Colonic mucosa (tissue), 4 donors: ENCODE measurements around the gene SPIRE1. TPM values are rescaled to one million over a fixed set of nuclear protein-coding genes. Genes with fewer than 3 reads are reported as not detected.

Experiments used
- DNase-seq: peaks from one replicate; pipeline ENCODE4 v3.0.0-alpha.2; 2020
- H3K27ac ChIP-seq: fragments of 200-600 bp; one replicate; pipeline ENCODE4 v1.8.0; 2021
- H3K27me3 ChIP-seq: fragments of 200-600 bp; one replicate; pipeline ENCODE4 v1.8.0; 2021
- H3K36me3 ChIP-seq: fragments of 200-600 bp; one replicate; pipeline ENCODE4 v1.8.0; 2021
- H3K4me1 ChIP-seq: fragments of 200-600 bp; one replicate; pipeline ENCODE4 v1.8.0; 2021; ENCODE audit warnings: mild to moderate bottlenecking
- H3K4me3 ChIP-seq: fragments of 200-600 bp; one replicate; pipeline ENCODE4 v1.8.0; 2021
- H3K9ac ChIP-seq, 2 donors: one replicate each; pipeline ENCODE4 v1.7.0; 2013; ENCODE audit warnings: control low read depth in 2 of 2, low read depth in 2 of 2, low read length in 2 of 2
- H3K9me3 ChIP-seq: fragments of 200-600 bp; one replicate; pipeline ENCODE4 v1.8.0; 2021
- intact Hi-C: fragments of 100-400 bp; cut with DNase I; formaldehyde crosslinking; loops from one replicate; pipeline ENCODE4 v1.14.1; 2022
- total RNA-seq, 2 donors: library from RNA; stranded (reverse); fragmentation: NEBNext Ultra II Directional in 1 of 2; extraction: Animal tissue kit (Norgen Biotek cat#: 25700) in 1 of 2; gene quantifications; one replicate each; pipeline ENCODE4 v1.2.1, GENCODE V29; 2021
- TF ChIP-seq, protein P1 (sequence below): fragments of 200-600 bp; IDR thresholded peaks from one replicate; pipeline ENCODE4 v1.8.0; 2022; ENCODE audit warnings: antibody characterized with exemption, mild to moderate bottlenecking
- donor health status: healthy.
- donor health status: DM: no; HTN: no; CAD: no.
- donor health status: DM: no; HTN: no; CAD: no.

The SPIRE1 gene
- total RNA-seq, 2 donors from 2014 or later, result 2.7 to 9.0 TPM

DNA sequence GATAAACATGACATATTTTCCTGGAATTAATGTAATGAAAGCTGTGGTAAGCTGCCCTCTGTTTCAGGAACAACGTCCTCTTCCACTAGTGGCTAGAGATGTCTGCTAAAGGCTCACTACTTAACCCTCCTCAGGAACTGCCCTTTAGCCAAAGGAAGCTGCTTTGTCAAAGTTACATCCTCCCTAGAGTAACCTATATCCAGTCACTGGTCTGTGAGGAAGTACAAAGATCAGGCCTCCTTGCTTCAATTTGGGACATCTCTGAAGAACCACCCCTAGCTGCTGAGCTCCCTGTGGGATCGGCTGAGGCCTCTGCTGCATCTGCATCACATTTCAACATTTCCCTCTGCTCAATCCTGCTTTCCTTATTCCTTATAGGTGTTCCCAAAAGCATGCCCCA is 142.4 kb downstream of the SPIRE1 start:
- DNase-seq, result no peak
- H3K9ac ChIP-seq, result no peak overlapping the region
- no peak overlapping the region for H3K27ac ChIP-seq
- no peaks in the 10 kb centered on the region for H3K4me1 ChIP-seq
- TF ChIP-seq, protein P1, sequence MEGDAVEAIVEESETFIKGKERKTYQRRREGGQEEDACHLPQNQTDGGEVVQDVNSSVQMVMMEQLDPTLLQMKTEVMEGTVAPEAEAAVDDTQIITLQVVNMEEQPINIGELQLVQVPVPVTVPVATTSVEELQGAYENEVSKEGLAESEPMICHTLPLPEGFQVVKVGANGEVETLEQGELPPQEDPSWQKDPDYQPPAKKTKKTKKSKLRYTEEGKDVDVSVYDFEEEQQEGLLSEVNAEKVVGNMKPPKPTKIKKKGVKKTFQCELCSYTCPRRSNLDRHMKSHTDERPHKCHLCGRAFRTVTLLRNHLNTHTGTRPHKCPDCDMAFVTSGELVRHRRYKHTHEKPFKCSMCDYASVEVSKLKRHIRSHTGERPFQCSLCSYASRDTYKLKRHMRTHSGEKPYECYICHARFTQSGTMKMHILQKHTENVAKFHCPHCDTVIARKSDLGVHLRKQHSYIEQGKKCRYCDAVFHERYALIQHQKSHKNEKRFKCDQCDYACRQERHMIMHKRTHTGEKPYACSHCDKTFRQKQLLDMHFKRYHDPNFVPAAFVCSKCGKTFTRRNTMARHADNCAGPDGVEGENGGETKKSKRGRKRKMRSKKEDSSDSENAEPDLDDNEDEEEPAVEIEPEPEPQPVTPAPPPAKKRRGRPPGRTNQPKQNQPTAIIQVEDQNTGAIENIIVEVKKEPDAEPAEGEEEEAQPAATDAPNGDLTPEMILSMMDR, result no peak
- H3K36me3 ChIP-seq, result no peaks in the 10 kb centered on the region
- intact Hi-C loops, result no loop called here
- no peaks in the 10 kb centered on the region for H3K27me3 ChIP-seq
- H3K4me3 ChIP-seq, result no peak overlapping the region
- H3K9me3 ChIP-seq, result no peaks in the 10 kb centered on the region

DNA sequence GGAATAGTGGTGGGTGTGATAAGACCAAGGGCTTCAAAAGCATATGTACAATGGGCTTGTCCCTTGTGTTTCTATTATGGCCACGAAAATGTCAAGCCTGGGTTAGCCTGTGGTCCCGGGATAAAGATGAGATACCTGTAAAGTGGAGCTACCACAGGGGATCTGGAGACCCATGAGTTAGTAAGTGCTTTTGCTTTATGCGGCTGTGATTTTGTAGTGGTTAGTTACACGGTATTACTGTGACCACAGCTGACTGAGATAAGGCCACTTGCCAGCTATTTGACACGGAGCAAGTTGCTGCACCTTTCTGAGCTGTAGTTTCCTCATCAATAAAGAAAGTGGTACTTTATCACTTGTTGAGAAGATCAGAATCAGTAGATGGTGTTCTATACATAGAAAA is 150.9 kb downstream of the SPIRE1 start:
- Histone ChIP-seq H3K36me3 (no peaks in the 10 kb centered on the region), H3K4me1 (no peaks in the 10 kb centered on the region), H3K9ac (no peak overlapping the region), H3K27me3 (no peaks in the 10 kb centered on the region), H3K9me3 (no peaks in the 10 kb centered on the region), H3K4me3 (no peak overlapping the region), H3K27ac (no peak overlapping the region)
- intact Hi-C loops, result no loop called here
- TF ChIP-seq, protein P1, result no peak
- no peak for DNase-seq

DNA sequence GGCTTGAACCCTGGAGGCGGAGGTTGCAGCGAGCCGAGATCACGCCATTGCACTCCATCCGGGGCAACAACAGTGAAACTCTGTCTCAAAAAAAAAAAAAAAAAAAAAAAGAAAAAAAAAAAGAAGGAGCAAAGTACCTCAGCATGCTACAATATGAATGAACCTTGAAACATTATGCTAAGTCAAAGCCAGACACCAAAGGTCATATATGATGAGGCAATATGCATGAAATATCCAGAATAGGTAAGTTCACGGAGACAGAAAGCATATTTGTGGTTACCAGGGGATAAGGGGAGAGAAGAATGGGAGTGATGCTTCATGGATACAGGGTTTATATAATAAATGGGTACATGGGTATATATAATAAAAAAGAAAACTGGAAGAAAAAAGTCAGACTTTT is 156.9 kb downstream of the SPIRE1 start:
- no peak for DNase-seq
- TF ChIP-seq, protein P1, result no peak
- intact Hi-C loops, result no loop called here
- Histone ChIP-seq H3K4me1 (no peaks in the 10 kb centered on the region), H3K27me3 (no peaks in the 10 kb centered on the region), H3K9me3 (no peaks in the 10 kb centered on the region), H3K27ac (no peak overlapping the region), H3K4me3 (no peak overlapping the region), H3K9ac (no peak overlapping the region), H3K36me3 (no peaks in the 10 kb centered on the region)

- Histone ChIP-seq H3K4me1 (no peaks in the 10 kb centered on the region), H3K36me3 (no peaks in the 10 kb centered on the region), H3K9ac (no peak overlapping the region), H3K9me3 (no peaks in the 10 kb centered on the region), H3K27me3 (no peaks in the 10 kb centered on the region), H3K27ac (no peak overlapping the region), H3K4me3 (no peak overlapping the region)
- no peak for DNase-seq
- intact Hi-C loops, result no loop called here
- TF ChIP-seq, protein P1, result no peak
Measured at GRCh38 chr18:12497839-12498238, 160.1 kb downstream of the SPIRE1 start.

DNA sequence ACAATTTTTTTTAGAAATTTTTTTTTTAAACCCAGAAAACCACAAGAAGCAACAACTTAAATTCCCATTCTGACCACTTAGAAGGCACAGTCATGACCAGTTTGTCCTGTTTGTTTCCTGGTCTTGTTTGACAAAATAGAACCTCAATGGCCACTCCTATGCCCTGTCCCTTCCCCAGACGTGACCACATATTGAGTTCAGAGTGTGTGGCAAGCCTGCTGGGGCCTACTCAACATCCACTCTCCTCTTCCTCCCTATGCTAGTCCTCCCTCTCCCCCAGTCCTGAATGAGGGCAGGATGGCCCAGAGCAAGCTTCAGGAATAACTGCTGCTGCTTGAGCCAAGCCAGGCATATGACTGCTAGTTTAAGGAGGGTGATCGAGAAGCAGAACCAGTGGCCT is 160.6 kb downstream of the SPIRE1 start:
- TF ChIP-seq, protein P1, result no peak
- DNase-seq, result no peak
- Histone ChIP-seq H3K4me3 (no peak overlapping the region), H3K36me3 (no peaks in the 10 kb centered on the region), H3K27ac (no peak overlapping the region), H3K27me3 (no peaks in the 10 kb centered on the region), H3K4me1 (no peaks in the 10 kb centered on the region), H3K9me3 (no peaks in the 10 kb centered on the region), H3K9ac (no peak overlapping the region)
- intact Hi-C loops, result no loop called here

- DNase-seq, result no peak
- H3K27me3 ChIP-seq, result no peaks in the 10 kb centered on the region
- no peak overlapping the region for H3K27ac ChIP-seq
- H3K4me1 ChIP-seq, result no peaks in the 10 kb centered on the region
- H3K4me3 ChIP-seq, result no peak overlapping the region
- TF ChIP-seq, protein P1, result no peak
- no peaks in the 10 kb centered on the region for H3K9me3 ChIP-seq
- no peaks in the 10 kb centered on the region for H3K36me3 ChIP-seq
- intact Hi-C loops, result no loop called here
- H3K9ac ChIP-seq, result no peak overlapping the region
Measured at GRCh38 chr18:12492907-12493306, 165.0 kb downstream of the SPIRE1 start.
